Endometrial microvascular endothelial cells (primary cell): ENCODE data around the gene CPXM1. TPM values are rescaled to one million over a fixed set of nuclear protein-coding genes. Genes with fewer than 3 reads are reported as not detected.

ENCODE experiments used
- in situ Hi-C: cut with HindIII; loops from 2 replicates; pipeline ENCODE4 v1.10.0; 2017; ENCODE audit warnings: low sequenced_read_pairs, low pct_unique_long_range_greater_than_20kb; ENCODE audit errors: inconsistent ontology term
- total RNA-seq: library from RNA; depleted of rRNA; stranded (reverse); fragments of >200 nt; gene quantifications from one replicate; pipeline ENCODE4 v1.2.3, GENCODE V29; 2015; ENCODE audit errors: inconsistent ontology term

The CPXM1 gene
- total RNA-seq, 1 donor from 2014 or later = 0.93 TPM

GRCh38 chr20:2805689-2806350, 5.4 kb upstream of the CPXM1 start:
- in situ Hi-C loops = no loop called here

- in situ Hi-C loops = no loop called here
Measured at GRCh38 chr20:2804852-2805688, 4.6 kb upstream of the CPXM1 start.

GRCh38 chr20:2804041-2804828, 3.8 kb upstream of the CPXM1 start:
- in situ Hi-C loops = no loop called here

- in situ Hi-C loops = no loop called here
Measured at GRCh38 chr20:2801286-2801728, 880 bp upstream of the CPXM1 start.

- in situ Hi-C loops = no loop called here
Measured at GRCh38 chr20:2799688-2800520, 523 bp downstream of the CPXM1 start.

GRCh38 chr20:2799271-2799670, 1.2 kb downstream of the CPXM1 start:
- in situ Hi-C loops = no loop called here

- in situ Hi-C loops = no loop called here
Measured at GRCh38 chr20:2798814-2799213, 1.6 kb downstream of the CPXM1 start.

- in situ Hi-C loops = no loop called here
Measured at GRCh38 chr20:2798095-2798805, 2.2 kb downstream of the CPXM1 start.

GRCh38 chr20:2797136-2797983, 3.1 kb downstream of the CPXM1 start:
- in situ Hi-C loops = no loop called here

GRCh38 chr20:2796011-2796660, 4.3 kb downstream of the CPXM1 start:
- in situ Hi-C loops = no loop called here

- in situ Hi-C loops = no loop called here
Measured at GRCh38 chr20:2795451-2795850, 5.0 kb downstream of the CPXM1 start.

- in situ Hi-C loops = no loop called here
Measured at GRCh38 chr20:2794866-2795447, 5.5 kb downstream of the CPXM1 start.

- in situ Hi-C loops = no loop called here
Measured at GRCh38 chr20:2794202-2794748, 6.2 kb downstream of the CPXM1 start.

- in situ Hi-C loops = no loop called here
Measured at GRCh38 chr20:2793471-2793870, 7.0 kb downstream of the CPXM1 start.

GRCh38 chr20:2783908-2784566, 16.4 kb downstream of the CPXM1 start:
- in situ Hi-C loops = no loop called here

- in situ Hi-C loops = no loop called here
Measured at GRCh38 chr20:2780948-2781347, 19.5 kb downstream of the CPXM1 start.
